NCI-H446 treated with DMSO at 0.1 percent for 48 hours (cell line): ENCODE results near the gene NKX2-1.
"Not testable (repeated sequence)": the region's sequence is repeated elsewhere in the genome, so short reads cannot be mapped to it uniquely, and the experiment has no call there.

Experiments
- DNase-seq: peaks from one replicate; lab custom pipeline; 2025; lab: John Stamatoyannopoulos, UW

NKX2-1 gene

GRCh38 chr14:36519431-36520321, at the start of gene NKX2-1:
TSS of gene NKX2-1 (minus strand) at chr14:36520232. CDS start at chr14:36520129, 103 bp downstream.
- peak; percentile 32 for DNase-seq

GRCh38 chr14:36556811-36557433, 36.9 kb upstream of the NKX2-1 start:
- DNase-seq: peak; percentile 40

- no peak for DNase-seq
These were observed 36.1 kb upstream of the NKX2-1 start for GRCh38 chr14:36555998-36556743.

GRCh38 chr14:36553656-36554260, 33.7 kb upstream of the NKX2-1 start:
- DNase-seq: peak; percentile 62

DNA sequence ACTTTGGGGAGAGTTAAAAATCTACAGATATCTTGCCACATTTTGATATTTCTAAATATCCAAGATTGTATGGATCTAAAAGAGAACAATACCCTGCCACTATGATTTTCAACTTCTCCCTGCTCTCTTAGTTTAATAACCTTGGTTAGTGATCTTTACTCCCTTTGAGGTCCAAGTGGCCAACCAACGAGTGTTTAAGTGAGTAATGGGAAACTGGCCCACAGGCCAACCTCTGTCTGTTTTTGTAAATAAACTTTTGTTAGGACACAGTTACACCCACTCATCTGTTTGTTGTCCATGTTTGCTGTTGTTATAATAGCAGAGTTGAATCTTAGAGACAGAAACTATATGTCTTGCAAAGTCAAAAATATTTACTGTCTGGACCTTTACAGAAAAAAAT, 30.9 kb upstream of the NKX2-1 start:
- DNase-seq: no peak

DNA sequence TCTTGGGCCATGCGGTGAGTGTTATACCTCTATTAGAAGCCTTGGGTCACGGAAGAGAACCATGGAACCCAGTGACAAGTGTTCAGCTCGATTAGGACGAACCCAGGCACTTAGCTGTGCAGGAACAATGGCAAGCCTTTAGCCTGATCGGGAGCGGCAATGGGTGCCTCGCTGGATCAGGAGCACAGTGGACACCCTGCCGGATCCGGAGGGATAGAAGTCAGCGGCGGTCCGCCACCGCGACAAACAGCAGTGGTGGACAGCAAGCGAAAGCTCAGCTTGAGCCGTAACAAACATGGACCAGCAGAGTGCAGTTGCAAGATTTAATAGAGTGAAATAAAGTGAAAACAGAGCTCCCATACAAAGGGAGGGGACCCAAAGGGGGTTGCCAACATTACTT, 24.2 kb upstream of the NKX2-1 start:
- not testable (repeated sequence) for DNase-seq

DNA sequence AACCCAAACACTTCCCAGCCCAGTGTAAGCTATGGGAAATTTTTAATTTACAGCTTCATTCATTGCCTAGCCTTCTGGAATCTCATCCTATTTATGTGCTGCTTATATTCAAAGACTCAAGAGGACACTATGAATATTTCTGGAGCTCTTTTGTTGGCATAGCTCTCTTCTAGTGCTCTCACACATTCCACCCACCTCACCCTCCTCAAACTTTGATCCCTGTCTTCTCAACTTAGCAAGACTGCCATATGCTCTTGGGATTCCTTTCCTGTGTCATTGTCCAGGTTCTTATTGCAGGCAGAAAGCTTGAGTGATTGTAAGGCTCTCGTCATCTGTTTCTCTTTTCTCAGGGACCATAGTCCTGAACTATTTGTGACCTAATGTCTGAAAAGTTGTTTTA, 18.0 kb upstream of the NKX2-1 start:
- no peak for DNase-seq

DNA sequence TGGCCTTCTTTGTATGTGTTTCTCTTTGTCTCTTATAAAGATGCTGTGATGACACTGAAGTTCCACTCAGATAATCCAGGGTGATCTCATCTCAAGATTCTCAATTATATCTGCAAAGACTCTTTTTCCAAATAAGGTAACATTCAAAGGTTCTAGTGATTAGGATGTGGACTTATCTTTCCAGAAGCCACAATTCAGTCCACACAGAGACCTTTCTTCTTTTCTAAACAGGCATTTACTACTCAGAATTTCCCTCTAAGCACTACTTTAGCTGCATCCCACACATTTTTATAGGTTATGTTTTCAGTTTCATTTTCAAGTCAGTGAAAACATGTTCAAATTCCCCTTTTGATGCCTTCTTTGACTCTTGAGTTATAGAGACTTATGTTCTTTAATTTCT, 9.0 kb upstream of the NKX2-1 start:
- no peak for DNase-seq

GRCh38 chr14:36525746-36526099, 5.7 kb upstream of the NKX2-1 start:
- DNase-seq: no peak

DNA sequence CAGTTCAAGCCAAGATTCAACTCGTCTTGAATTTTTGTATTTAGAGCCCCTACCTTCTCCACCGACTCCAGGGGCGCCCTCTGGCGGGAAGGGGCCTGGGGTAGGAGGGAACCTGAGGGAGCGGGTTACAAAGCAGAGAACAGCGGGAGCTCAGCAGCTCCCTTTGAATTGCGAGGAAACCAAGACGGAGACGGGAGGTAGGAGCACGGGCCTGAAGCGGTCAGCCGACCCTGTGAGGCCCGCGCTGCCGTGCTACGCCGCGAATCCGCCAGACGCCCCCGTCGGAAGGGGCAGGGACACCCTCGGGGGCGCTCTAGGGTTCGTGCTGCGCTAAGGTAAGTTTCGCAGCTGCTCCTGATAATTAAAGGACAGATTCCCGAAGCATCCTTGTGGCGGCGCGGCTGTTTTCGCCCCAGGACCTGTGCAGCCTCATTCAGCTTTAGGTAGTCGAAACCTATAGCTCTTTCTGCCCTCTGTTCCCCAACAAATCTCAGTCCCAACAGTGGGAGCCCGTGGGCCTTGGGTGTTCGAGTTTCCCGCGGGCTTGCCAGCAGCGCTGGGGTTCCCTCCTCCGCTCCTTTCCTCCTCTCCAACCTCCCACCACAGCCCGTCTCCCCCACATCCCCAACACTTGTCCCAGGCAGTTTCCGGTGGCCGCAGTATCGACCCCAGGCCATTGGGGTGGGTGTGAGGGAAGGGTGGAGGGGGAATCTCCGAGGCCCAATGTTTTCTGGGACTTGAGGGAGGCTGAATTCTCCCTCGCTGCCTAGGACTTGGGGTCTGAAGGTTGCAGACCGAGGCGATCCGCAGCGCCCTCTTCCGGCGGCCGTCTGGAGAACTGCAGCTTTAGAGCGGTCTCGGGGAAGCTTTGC, 5.1 kb upstream of the NKX2-1 start:
- DNase-seq: no peak

- DNase-seq: no peak
These were observed 4.3 kb upstream of the NKX2-1 start for GRCh38 chr14:36524220-36524837.

DNA sequence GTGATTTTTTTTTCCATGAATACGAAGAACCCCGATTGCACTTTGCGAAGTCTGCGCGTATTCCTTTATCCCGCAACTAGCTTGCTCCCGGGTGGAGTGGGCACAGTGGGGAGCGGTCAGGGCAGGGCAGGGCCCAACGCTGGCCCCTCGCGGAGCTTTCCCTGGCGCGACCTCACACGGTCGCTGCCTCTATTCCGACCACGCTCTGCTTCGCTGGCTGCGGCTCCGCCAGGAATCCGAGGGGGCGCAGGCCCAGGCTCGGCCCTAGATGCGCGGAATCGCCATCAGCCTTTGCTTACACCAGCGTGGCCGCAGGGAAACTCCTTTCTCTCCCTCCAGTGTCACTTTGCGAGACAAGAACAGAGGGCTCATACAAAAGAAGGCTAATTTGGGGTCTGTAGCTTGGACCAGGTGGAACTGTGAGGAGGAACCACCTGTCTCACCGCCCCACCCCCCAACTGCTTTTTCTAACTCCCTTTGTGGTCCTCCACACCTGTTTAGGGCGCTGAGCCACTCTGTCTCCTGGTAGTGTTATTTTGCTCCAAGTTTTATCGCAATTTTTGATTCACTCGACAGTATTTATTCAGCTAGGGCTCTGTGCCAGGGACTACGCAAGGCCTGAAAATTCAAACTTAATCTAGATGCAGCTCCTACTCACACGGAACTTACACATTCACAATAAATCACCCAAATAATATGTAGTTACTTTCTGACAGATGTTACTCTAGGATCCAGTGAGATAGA, 3.1 kb upstream of the NKX2-1 start:
- DNase-seq: no peak

GRCh38 chr14:36522347-36522971, 2.4 kb upstream of the NKX2-1 start:
- DNase-seq: no peak

GRCh38 chr14:36521598-36522345, 1.7 kb upstream of the NKX2-1 start:
- no peak for DNase-seq

- no peak for DNase-seq
These were observed 831 bp upstream of the NKX2-1 start for GRCh38 chr14:36520601-36521525.

- DNase-seq: no peak
These were observed 1.2 kb downstream of the NKX2-1 start for GRCh38 chr14:36518586-36519430.

- no peak for DNase-seq
These were observed 1.9 kb downstream of the NKX2-1 start for GRCh38 chr14:36518031-36518585.
